IMR-90 (cell line): Measurements from ENCODE around the gene OPCML. TPM values are rescaled to one million over a fixed set of nuclear protein-coding genes. Genes with fewer than 3 reads are reported as not detected.

Experiments used
- ATAC-seq: fragments of 200-7000 bp; cut with Tn5 transposase; 2 replicates; pipeline ENCODE4 v1.9.1; 2020; ENCODE audit warnings: low read depth, mild to moderate bottlenecking, moderate library complexity
- BruUV-seq: library from RNA; stranded (reverse); fragments of 400-500 nt; replicated peaks from 2 replicates; lab custom pipeline; 2021; lab: Mats Ljungman, UMichigan
- CTCF ChIA-PET: fragments of 300-600 bp; formaldehyde crosslinking; extraction: SDS; loops from one replicate; lab custom pipeline; 2021; ENCODE audit warnings: antibody characterized with exemption; lab: Yijun Ruan, JAX
- POLR2A ChIA-PET: fragments of 300-600 bp; sonication (Branson Sonifier 250); formaldehyde crosslinking; loops from one replicate; lab custom pipeline; 2022; ENCODE audit warnings: antibody characterized with exemption; ENCODE audit not compliant: unreplicated experiment; lab: Charles Lee
- DNase-seq: peaks from one replicate; pipeline ENCODE4 v3.0.0; 2013
- H2AFZ ChIP-seq: replicated peaks from 2 replicates; pipeline ENCODE3; 2013; ENCODE audit warnings: low read length, mild to moderate bottlenecking; ENCODE audit not compliant: poor library complexity
- H2AK5ac ChIP-seq: 2 replicates; pipeline ENCODE4 v1.6.1; 2013; ENCODE audit warnings: low read depth, low read length, inconsistent platforms
- H2AK9ac ChIP-seq: replicated peaks from 2 replicates; pipeline ENCODE3; 2013; ENCODE audit warnings: mild to moderate bottlenecking, low read depth, low read length, moderate library complexity; ENCODE audit not compliant: poor library complexity
- H2BK120ac ChIP-seq: 2 replicates; pipeline ENCODE4 v1.6.1; 2013; ENCODE audit warnings: low read depth, low read length, inconsistent platforms
- H2BK15ac ChIP-seq: 3 replicates; pipeline ENCODE4 v1.6.1; 2013; ENCODE audit warnings: low read depth, low read length, inconsistent platforms
- H2BK20ac ChIP-seq: 2 replicates; pipeline ENCODE4 v1.6.1; 2013; ENCODE audit warnings: low read depth, mild to moderate bottlenecking, inconsistent platforms, low read length, moderate library complexity
- H2BK5ac ChIP-seq: 2 replicates; pipeline ENCODE4 v1.6.1; 2013; ENCODE audit warnings: mild to moderate bottlenecking, low read depth, low read length, inconsistent platforms; ENCODE audit not compliant: poor library complexity, severe bottlenecking
- H3K14ac ChIP-seq: replicated peaks from 2 replicates; pipeline ENCODE4 v1.6.1; 2013; ENCODE audit warnings: low read depth, low read length, inconsistent platforms
- H3K18ac ChIP-seq: 2 replicates; pipeline ENCODE4 v1.6.1; 2013; ENCODE audit warnings: low read depth, low read length, control low read depth
- H3K23ac ChIP-seq: 2 replicates; pipeline ENCODE4 v1.6.1; 2013; ENCODE audit warnings: low read depth, low read length, inconsistent platforms
- H3K27ac ChIP-seq: 2 replicates; pipeline ENCODE4 v1.5.1; 2013; ENCODE audit warnings: mild to moderate bottlenecking, control low read depth, low read length; ENCODE audit not compliant: insufficient read depth
- H3K27me3 ChIP-seq: 2 replicates; pipeline ENCODE4 v1.6.1; 2013; ENCODE audit warnings: low read length; ENCODE audit not compliant: control insufficient read depth, insufficient read depth
- H3K36me3 ChIP-seq: 2 replicates; pipeline ENCODE4 v1.6.1; 2013; ENCODE audit warnings: low read length, mixed read lengths; ENCODE audit not compliant: control insufficient read depth, insufficient read depth
- H3K4ac ChIP-seq: 2 replicates; pipeline ENCODE4 v1.6.1; 2013; ENCODE audit warnings: low read depth, low read length, inconsistent platforms
- H3K4me1 ChIP-seq: 2 replicates; pipeline ENCODE4 v1.6.1; 2013; ENCODE audit warnings: low read length, mixed read lengths; ENCODE audit not compliant: control insufficient read depth, insufficient read depth
- H3K4me2 ChIP-seq: 2 replicates; pipeline ENCODE4 v1.6.1; 2013; ENCODE audit warnings: low read depth, mild to moderate bottlenecking, control low read depth, low read length, moderate library complexity
- H3K4me3 ChIP-seq: 2 replicates; pipeline ENCODE4 v1.5.1; 2013; ENCODE audit warnings: low read depth, mild to moderate bottlenecking, control low read depth, low read length, moderate library complexity; ENCODE audit not compliant: insufficient read depth
- H3K56ac ChIP-seq: 2 replicates; pipeline ENCODE4 v1.6.1; 2013; ENCODE audit warnings: low read length, inconsistent platforms; ENCODE audit not compliant: insufficient read depth; ENCODE audit errors: extremely low read depth
- H3K79me1 ChIP-seq, 2 experiments: 2 replicates each; pipeline ENCODE4 v1.6.1; 2013; ENCODE audit warnings: low read length in 2 of 2, inconsistent platforms in 1 of 2, low read depth in 1 of 2
- H3K9ac ChIP-seq: 2 replicates; pipeline ENCODE4 v1.6.1; 2013; ENCODE audit warnings: low read depth, low read length, control low read depth
- H3K9me1 ChIP-seq: 2 replicates; pipeline ENCODE4 v1.6.1; 2013; ENCODE audit warnings: low read length, inconsistent platforms; ENCODE audit not compliant: insufficient read depth
- H3K9me3 ChIP-seq: 2 replicates; pipeline ENCODE4 v1.6.1; 2013; ENCODE audit warnings: low read length; ENCODE audit not compliant: control insufficient read depth, insufficient read depth
- H4K20me1 ChIP-seq: 2 replicates; pipeline ENCODE4 v1.6.1; 2013; ENCODE audit warnings: low read length, inconsistent platforms; ENCODE audit not compliant: insufficient read depth
- H4K5ac ChIP-seq: 2 replicates; pipeline ENCODE4 v1.6.1; 2013; ENCODE audit warnings: mild to moderate bottlenecking, low read depth, low read length, control low read depth
- H4K8ac ChIP-seq, 2 experiments: 2 replicates each; pipeline ENCODE4 v1.6.1; 2013; ENCODE audit warnings: low read depth in 2 of 2, low read length in 2 of 2, control low read depth in 1 of 2, inconsistent platforms in 1 of 2
- H4K91ac ChIP-seq: 2 replicates; pipeline ENCODE4 v1.6.1; 2013; ENCODE audit warnings: low read depth, low read length, inconsistent platforms; ENCODE audit not compliant: insufficient read depth
- BHLHE40 ChIP-seq: fragments of 150-350 bp; IDR thresholded peaks from 2 replicates; pipeline ENCODE4 v1.6.1; 2016; ENCODE audit warnings: mild to moderate bottlenecking, low read depth, low read length
- CEBPB ChIP-seq: IDR thresholded peaks from 2 replicates; pipeline ENCODE4 v1.6.1; 2012; ENCODE audit warnings: low read depth, low read length, improper control_type of control experiment
- CHD1 ChIP-seq: IDR thresholded peaks from 2 replicates; pipeline ENCODE4 v1.6.1; 2012; ENCODE audit warnings: low read depth, low read length, improper control_type of control experiment
- ELK1 ChIP-seq: fragments of 150-350 bp; IDR thresholded peaks from 2 replicates; pipeline ENCODE4 v1.6.1; 2016; ENCODE audit warnings: low read depth, mild to moderate bottlenecking, low read length, moderate library complexity, borderline replicate concordance
- FOS ChIP-seq: fragments of 150-350 bp; IDR thresholded peaks from 2 replicates; pipeline ENCODE4 v1.6.1; 2016; ENCODE audit warnings: low read depth, low read length
- MAFK ChIP-seq: IDR thresholded peaks from 2 replicates; pipeline ENCODE4 v1.6.1; 2012; ENCODE audit warnings: low read depth, low read length, improper control_type of control experiment
- MAZ ChIP-seq: IDR thresholded peaks from 2 replicates; pipeline ENCODE4 v1.6.1; 2012; ENCODE audit warnings: low read depth, mild to moderate bottlenecking, low read length, improper control_type of control experiment, moderate library complexity, borderline replicate concordance
- MXI1 ChIP-seq: IDR thresholded peaks from 2 replicates; pipeline ENCODE4 v1.6.1; 2012; ENCODE audit warnings: low read depth, mild to moderate bottlenecking, low read length, moderate library complexity, borderline replicate concordance
- NFE2L2 ChIP-seq: fragments of 150-350 bp; IDR thresholded peaks from 2 replicates; pipeline ENCODE4 v1.6.1; 2016; ENCODE audit warnings: low read depth, mild to moderate bottlenecking, low read length
- POLR2A ChIP-seq: IDR thresholded peaks from 2 replicates; pipeline ENCODE4 v1.6.1; 2012; ENCODE audit warnings: mild to moderate bottlenecking, low read depth, low read length
- RAD21 ChIP-seq: IDR thresholded peaks from 2 replicates; pipeline ENCODE4 v1.6.1; 2012; ENCODE audit warnings: low read length, improper control_type of control experiment
- RCOR1 ChIP-seq: IDR thresholded peaks from 2 replicates; pipeline ENCODE4 v1.6.1; 2012; ENCODE audit warnings: mild to moderate bottlenecking, low read length, improper control_type of control experiment; ENCODE audit not compliant: insufficient replicate concordance
- RFX5 ChIP-seq: IDR thresholded peaks from 2 replicates; pipeline ENCODE4 v1.8.0; 2012; ENCODE audit warnings: low read depth, mild to moderate bottlenecking, low read length, moderate library complexity
- SMC3 ChIP-seq: fragments of 150-350 bp; IDR thresholded peaks from 2 replicates; pipeline ENCODE4 v1.6.1; 2016; ENCODE audit warnings: low read depth, mild to moderate bottlenecking, antibody characterized with exemption, low read length, moderate library complexity
- USF2 ChIP-seq: fragments of 150-350 bp; IDR thresholded peaks from 2 replicates; pipeline ENCODE4 v1.6.1; 2017; ENCODE audit warnings: mild to moderate bottlenecking, antibody characterized with exemption, low read length, low read depth
- WGBS, 2 experiments: methylation state at CpG; one replicate each; pipeline versions ENCODE4 v1.1.5 to v1.1.7; 2013; ENCODE audit warnings: missing lambda C conversion rate in 2 of 2; ENCODE audit not compliant: insufficient read length in 1 of 2; ENCODE audit errors: extremely low coverage in 2 of 2; 5-methylcytosine and 5-hydroxymethylcytosine counted together
- dilution Hi-C: fragments of 300-500 bp; cut with HindIII; formaldehyde crosslinking; loops from one replicate; pipeline ENCODE4 v1.14.3; 2018; ENCODE audit warnings: low sequenced_read_pairs; ENCODE audit not compliant: unreplicated experiment
- in situ Hi-C: fragments of 300-500 bp; cut with MboI; formaldehyde crosslinking; loops from 3 replicates; pipeline ENCODE4 v1.14.3; 2019; ENCODE audit warnings: low sequenced_read_pairs, inconsistent platforms, mixed read lengths
- intact Hi-C: fragments of 100-400 bp; cut with micrococcal nuclease; formaldehyde crosslinking; loops from 2 replicates; pipeline ENCODE4 v1.10.0; 2022
- polyA plus RNA-seq, 3 experiments: library from polyadenylated mRNA; depleted of rRNA; stranded (reverse); fragments of >200 nt; gene quantifications; 2 replicates each; pipeline ENCODE4 v1.2.3, GENCODE V29; 2012; ENCODE audit warnings: low replicate concordance in 1 of 3
- total RNA-seq: library from RNA; depleted of rRNA; stranded (reverse); fragments of >200 nt; gene quantifications from 2 replicates; pipeline ENCODE4 v1.2.3, GENCODE V29; 2012
- TF ChIP-seq, protein P1 (sequence below): conservative IDR thresholded peaks from 2 replicates; pipeline ENCODE4 v1.5.1; 2012; ENCODE audit warnings: mild to moderate bottlenecking, low read depth, low read length, improper control_type of control experiment

OPCML gene
- total and polyA plus RNA-seq, 2 of the 4 experiments (the other 2 are of a cell fraction), result under 0.01 to 2.6 TPM

GRCh38 chr11:133541021-133541719 lies 8.9 kb upstream of the OPCML start:
- no TSS peak for BruUV-seq
- 0% methylated on average over 1 of the region's 10 CpGs; no CpG with 5 or more reads in 1 of the 2 experiments for WGBS, 2 experiments
- Histone ChIP-seq H3K9me1 (no peaks in the 10 kb centered on the region), H2BK15ac (no peak overlapping the region), H3K4me1 (no peaks in the 10 kb centered on the region), H3K4me2 (no peak overlapping the region), H3K18ac (no peak overlapping the region), H3K27me3 (no peaks in the 10 kb centered on the region), H3K36me3 (no peaks in the 10 kb centered on the region), H3K4me3 (no peak overlapping the region), H3K4ac (no peak overlapping the region), H4K91ac (no peak overlapping the region), H2BK5ac (no peak overlapping the region), H2BK120ac (no peak overlapping the region), H3K9me3 (peaks cover 21% of the 10 kb centered on the region), H3K79me1 (no peaks in the 10 kb centered on the region), H4K20me1 (no peaks in the 10 kb centered on the region), H3K9ac (no peak overlapping the region), H2AFZ (no peak overlapping the region), H2AK5ac (no peak overlapping the region), H2AK9ac (no peak overlapping the region), H3K27ac (no peak overlapping the region), H4K5ac (no peak overlapping the region), H3K14ac (no peak overlapping the region), H4K8ac (no peak overlapping the region), H2BK20ac (no peak overlapping the region), H3K56ac (no peak overlapping the region), H3K23ac (no peak overlapping the region)
- DNase-seq (no peak), ATAC-seq (no peak)
- CTCF ChIA-PET, result no interaction called here
- in situ Hi-C loops, result no loop called here
- dilution Hi-C loops, result no loop called here
- intact Hi-C loops, result no loop called here
- POLR2A ChIA-PET, result no interaction called here
- TF ChIP-seq RCOR1 (no peak), ELK1 (no peak), RFX5 (no peak), BHLHE40 (no peak), CEBPB (no peak), POLR2A (no peak), SMC3 (no peak), MAFK (no peak), CHD1 (no peak), NFE2L2 (no peak), FOS (no peak), MAZ (no peak), USF2 (no peak), MXI1 (no peak), RAD21 (no peak)
- TF ChIP-seq, protein P1, sequence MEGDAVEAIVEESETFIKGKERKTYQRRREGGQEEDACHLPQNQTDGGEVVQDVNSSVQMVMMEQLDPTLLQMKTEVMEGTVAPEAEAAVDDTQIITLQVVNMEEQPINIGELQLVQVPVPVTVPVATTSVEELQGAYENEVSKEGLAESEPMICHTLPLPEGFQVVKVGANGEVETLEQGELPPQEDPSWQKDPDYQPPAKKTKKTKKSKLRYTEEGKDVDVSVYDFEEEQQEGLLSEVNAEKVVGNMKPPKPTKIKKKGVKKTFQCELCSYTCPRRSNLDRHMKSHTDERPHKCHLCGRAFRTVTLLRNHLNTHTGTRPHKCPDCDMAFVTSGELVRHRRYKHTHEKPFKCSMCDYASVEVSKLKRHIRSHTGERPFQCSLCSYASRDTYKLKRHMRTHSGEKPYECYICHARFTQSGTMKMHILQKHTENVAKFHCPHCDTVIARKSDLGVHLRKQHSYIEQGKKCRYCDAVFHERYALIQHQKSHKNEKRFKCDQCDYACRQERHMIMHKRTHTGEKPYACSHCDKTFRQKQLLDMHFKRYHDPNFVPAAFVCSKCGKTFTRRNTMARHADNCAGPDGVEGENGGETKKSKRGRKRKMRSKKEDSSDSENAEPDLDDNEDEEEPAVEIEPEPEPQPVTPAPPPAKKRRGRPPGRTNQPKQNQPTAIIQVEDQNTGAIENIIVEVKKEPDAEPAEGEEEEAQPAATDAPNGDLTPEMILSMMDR, result no peak
